K562 (cell line): ENCODE measurements around the gene CDS2. TPM values are rescaled to one million over a fixed set of nuclear protein-coding genes. Genes with fewer than 3 reads are reported as not detected.
A peak's percentile ranks its signal among the peaks of the same experiment; 100 is the strongest.

Source experiments
- ATAC-seq: fragments of 200-7000 bp; cut with Tn5 transposase; 3 replicates; pipeline ENCODE4 v1.9.1; 2020; ENCODE audit warnings: moderate library complexity
- BruUV-seq: library from RNA; stranded (reverse); fragments of 400-500 nt; replicated peaks from 2 replicates; lab custom pipeline; 2021; lab: Mats Ljungman, UMichigan
- CTCF ChIA-PET: fragments of 300-600 bp; formaldehyde crosslinking; extraction: SDS; loops from one replicate; lab custom pipeline; 2021; ENCODE audit warnings: low intra/inter-chr PET ratio; lab: Yijun Ruan, JAX
- POLR2A ChIA-PET: fragments of 300-600, 350-650 bp; sonication (Branson Sonifier 250); formaldehyde crosslinking; extraction: SDS; loops from one replicate; lab custom pipeline; 2021; ENCODE audit warnings: antibody characterized with exemption, inconsistent platforms; lab: Yijun Ruan, JAX
- DNase-seq, 4 experiments: peaks; one replicate each; pipeline versions ENCODE4 v3.0.0 to v3.0.0-alpha.2; 2011 to 2018; ENCODE audit warnings: low spot score in 3 of 4, mixed read lengths in 3 of 4; ENCODE audit errors: extremely low read depth in 1 of 4
- FAIRE-seq: peaks from 2 replicates; lab custom pipeline; 2011; peaks lifted over from hg19 to GRCh38; lab: Jason Lieb, UNC
- H2AFZ ChIP-seq: 2 replicates; pipeline ENCODE4 v1.6.0; 2011; ENCODE audit warnings: low read depth, low read length, control low read depth, inconsistent platforms
- H3K27ac ChIP-seq: fragments of 200-600 bp; 3 replicates; pipeline ENCODE4 v1.8.0; 2011; ENCODE audit warnings: low read depth, mild to moderate bottlenecking, control low read depth, inconsistent platforms, low read length, moderate library complexity, mixed read lengths; ENCODE audit errors: extremely low read depth
- H3K27me3 ChIP-seq, 2 experiments: fragments of 300-600 bp in 1 of 2; 2 replicates in 1 of 2; 3 replicates in 1 of 2; pipeline versions ENCODE4 v1.6.0 to v1.8.0; 2011; ENCODE audit warnings: inconsistent platforms in 2 of 2, low read length in 2 of 2, mild to moderate bottlenecking in 1 of 2, mixed read lengths in 1 of 2, moderate library complexity in 1 of 2; ENCODE audit not compliant: control insufficient read depth in 2 of 2, insufficient read depth in 2 of 2
- H3K36me3 ChIP-seq: fragments of 300-600 bp; 3 replicates; pipeline ENCODE4 v1.8.0; 2011; ENCODE audit warnings: mild to moderate bottlenecking, low read length, inconsistent platforms; ENCODE audit not compliant: control insufficient read depth, insufficient read depth
- H3K4me1 ChIP-seq, 2 experiments: fragments of 200-600 bp in 1 of 2; replicated peaks in 1 of 2; 2 replicates in 1 of 2; 3 replicates in 1 of 2; pipeline versions ENCODE4 v1.5.1 to v1.8.0; 2011; ENCODE audit warnings: inconsistent platforms in 2 of 2, low read length in 2 of 2, mild to moderate bottlenecking in 1 of 2, mixed read lengths in 1 of 2, moderate library complexity in 1 of 2; ENCODE audit not compliant: control insufficient read depth in 2 of 2, insufficient read depth in 2 of 2
- H3K4me2 ChIP-seq: 2 replicates; pipeline ENCODE4 v1.6.1; 2011; ENCODE audit warnings: low read length, control low read depth, inconsistent platforms, mixed read lengths; ENCODE audit not compliant: insufficient read depth
- H3K4me3 ChIP-seq: fragments of 200-600 bp; sonication (generic), shearing (Covaris generic); 2 replicates; pipeline ENCODE4 v1.5.1; 2016; ENCODE audit warnings: control low read depth, inconsistent platforms
- H3K79me2 ChIP-seq: fragments of 200-600 bp; 3 replicates; pipeline ENCODE4 v1.8.0; 2011; ENCODE audit warnings: low read length, inconsistent platforms; ENCODE audit not compliant: control insufficient read depth, insufficient read depth
- H3K9ac ChIP-seq, 2 experiments: 2 replicates each; pipeline versions ENCODE4 v1.6.0 to v1.6.1; 2011; ENCODE audit warnings: low read depth in 2 of 2, low read length in 2 of 2, control low read depth in 1 of 2, inconsistent platforms in 1 of 2, mild to moderate bottlenecking in 1 of 2, mixed read lengths in 1 of 2; ENCODE audit not compliant: insufficient read depth in 1 of 2
- H3K9me1 ChIP-seq: one replicate; pipeline ENCODE4 v1.6.0; 2011; ENCODE audit warnings: inconsistent platforms, mild to moderate bottlenecking, low read length, moderate library complexity; ENCODE audit not compliant: control insufficient read depth, insufficient read depth
- H3K9me3 ChIP-seq: replicated peaks from 2 replicates; pipeline ENCODE4 v1.5.1; 2011; ENCODE audit warnings: low read depth, low read length, inconsistent platforms; ENCODE audit not compliant: control insufficient read depth, insufficient read depth
- H4K20me1 ChIP-seq: replicated peaks from 2 replicates; pipeline ENCODE4 v1.6.1; 2011; ENCODE audit warnings: low read length, inconsistent platforms, mixed read lengths; ENCODE audit not compliant: control insufficient read depth, insufficient read depth
- BRF1 ChIP-seq: IDR thresholded peaks from 3 replicates; pipeline ENCODE4 v1.6.1; 2011; ENCODE audit warnings: borderline replicate concordance, mild to moderate bottlenecking; ENCODE audit not compliant: insufficient read length; ENCODE audit errors: extremely low read depth
- CCAR2 ChIP-seq: fragments of 200-400 bp; formaldehyde crosslinking; IDR thresholded peaks from 2 replicates; pipeline ENCODE4 v1.6.1; 2017; ENCODE audit warnings: mild to moderate bottlenecking, low read depth, low read length
- SP2 ChIP-seq: IDR thresholded peaks from 2 replicates; pipeline ENCODE4 v1.6.1; 2011; ENCODE audit warnings: mild to moderate bottlenecking, low read depth, low read length, moderate library complexity; ENCODE audit not compliant: poor library complexity, severe bottlenecking; ENCODE audit errors: extremely low read depth
- ZNF592 ChIP-seq: fragments of 450-650 bp; IDR thresholded peaks from 2 replicates; pipeline ENCODE4 v1.6.1; 2017; ENCODE audit warnings: antibody characterized with exemption, mild to moderate bottlenecking
- WGBS: fragments of 100-300 bp; shearing (Covaris generic); methylation state at CpG from one replicate; pipeline ENCODE4 v1.1.6; 2016; ENCODE audit warnings: low coverage, mixed read lengths; ENCODE audit not compliant: insufficient coverage; ENCODE audit errors: missing lambda C conversion rate; 5-methylcytosine and 5-hydroxymethylcytosine counted together
- in situ Hi-C: fragments of 300-500 bp; cut with MboI; formaldehyde crosslinking; loops from 4 replicates; pipeline ENCODE4 v1.15.0; 2018; ENCODE audit warnings: inconsistent platforms, mixed read lengths
- intact Hi-C: fragments of 100-400 bp; cut with micrococcal nuclease; formaldehyde crosslinking; loops from 2 replicates; pipeline ENCODE4 v1.14.2; 2022
- polyA plus RNA-seq, 8 experiments: library from polyadenylated mRNA; depleted of rRNA in 4 of 8; stranded (reverse) in 5 of 8; unstranded in 3 of 8; fragments of >200 nt; fragmentation: Nextera tagmentation in 2 of 8; fragmentation: Illumina TruSeq in 1 of 8; extraction: Ambion mirVana in 2 of 8; extraction: Trizol in 1 of 8; gene quantifications; 2 replicates each; pipeline versions ENCODE4 v1.2.1 to v1.2.3, GENCODE V29; 2011 to 2014; ENCODE audit warnings: inconsistent platforms in 1 of 8, missing spikeins in 1 of 8
- total RNA-seq, 7 experiments: library from RNA; depleted of rRNA in 6 of 7; stranded (reverse); fragments of >200 nt in 6 of 7; fragmentation: Illumina TruSeq in 2 of 7; extraction: Trizol in 2 of 7; gene quantifications; 2 replicates each; pipeline versions ENCODE4 v1.2.1 to v1.2.3, GENCODE V29; 2011 to 2021; ENCODE audit warnings: low replicate concordance in 1 of 7
- TF ChIP-seq, protein P1 (sequence below): IDR thresholded peaks from 2 replicates; pipeline ENCODE4 v1.6.1; 2011; ENCODE audit warnings: borderline replicate concordance, low read depth, mild to moderate bottlenecking, moderate library complexity, low read length; ENCODE audit not compliant: insufficient read depth, poor library complexity, severe bottlenecking
- TF ChIP-seq, protein P2 (sequence below): fragments of 450-650 bp; formaldehyde crosslinking; IDR thresholded peaks from 2 replicates; pipeline ENCODE4 v1.4.0; 2022; ENCODE audit warnings: missing genetic modification characterization

CDS2 gene
- total and polyA plus RNA-seq, 9 of the 15 experiments (the other 6 are each of a cell fraction or from before 2014, with no cell fraction given), result 6.4 to 46.4 (median 12.2) TPM

DNA sequence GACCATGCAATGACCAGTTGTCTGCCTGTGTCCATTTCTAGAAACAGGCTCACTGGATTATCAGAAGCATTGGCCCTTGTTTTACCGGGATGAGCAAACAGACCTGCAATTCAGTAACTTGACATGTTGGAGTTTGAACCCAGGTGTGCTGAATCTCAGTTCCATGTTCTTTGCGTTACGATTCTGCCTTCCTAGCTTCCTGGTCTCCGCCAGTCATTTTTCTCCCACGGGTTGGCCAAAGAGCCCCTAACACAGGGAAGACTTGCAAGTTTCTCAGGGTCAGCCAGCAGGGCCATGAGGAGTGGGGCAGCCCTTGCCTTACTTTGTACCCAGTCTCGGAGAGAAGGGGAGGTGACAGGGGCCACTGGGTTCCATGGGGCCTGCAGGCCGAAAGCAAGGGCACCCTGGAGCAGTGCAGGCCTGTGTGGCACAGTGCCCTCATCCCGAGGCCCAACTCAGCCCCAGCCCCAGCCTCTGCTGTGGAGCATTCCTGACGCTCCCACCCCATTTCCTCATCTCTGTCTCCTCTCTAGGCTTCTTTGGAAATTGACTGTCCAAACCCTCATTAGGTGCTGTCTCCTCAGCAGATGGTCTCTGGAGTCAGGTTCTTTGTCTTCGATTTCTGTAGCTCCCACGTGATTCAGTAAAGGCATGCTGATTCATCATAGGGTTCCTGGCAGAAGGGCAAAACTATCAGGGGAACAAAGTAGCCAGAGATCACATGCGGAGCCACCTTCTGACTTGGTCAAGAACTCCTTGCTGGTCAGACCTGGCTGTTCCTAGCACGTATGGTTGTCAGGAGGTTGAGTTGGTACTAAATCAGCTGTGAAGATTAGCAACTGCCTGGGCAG, 23.6 kb downstream of the CDS2 start (continued):
- peak; percentile 70 for TF ChIP-seq ZNF592
- TF ChIP-seq BRF1, result no peak

- POLR2A ChIA-PET, result no interaction called here
- no peaks in the 10 kb centered on the region for H3K9me1 ChIP-seq
- WGBS, result 46% methylated on average over 3 of the region's 3 CpGs
- H3K27me3 ChIP-seq, result no peaks in the 10 kb centered on the region
- BruUV-seq, result no TSS peak
- H2AFZ ChIP-seq, result no peak overlapping the region
- H3K79me2 ChIP-seq, result peaks cover 18% of the 10 kb centered on the region
- H3K4me3 ChIP-seq, result no peak overlapping the region
- H3K9me3 ChIP-seq, result no peaks in the 10 kb centered on the region
- TF ChIP-seq, protein P1, sequence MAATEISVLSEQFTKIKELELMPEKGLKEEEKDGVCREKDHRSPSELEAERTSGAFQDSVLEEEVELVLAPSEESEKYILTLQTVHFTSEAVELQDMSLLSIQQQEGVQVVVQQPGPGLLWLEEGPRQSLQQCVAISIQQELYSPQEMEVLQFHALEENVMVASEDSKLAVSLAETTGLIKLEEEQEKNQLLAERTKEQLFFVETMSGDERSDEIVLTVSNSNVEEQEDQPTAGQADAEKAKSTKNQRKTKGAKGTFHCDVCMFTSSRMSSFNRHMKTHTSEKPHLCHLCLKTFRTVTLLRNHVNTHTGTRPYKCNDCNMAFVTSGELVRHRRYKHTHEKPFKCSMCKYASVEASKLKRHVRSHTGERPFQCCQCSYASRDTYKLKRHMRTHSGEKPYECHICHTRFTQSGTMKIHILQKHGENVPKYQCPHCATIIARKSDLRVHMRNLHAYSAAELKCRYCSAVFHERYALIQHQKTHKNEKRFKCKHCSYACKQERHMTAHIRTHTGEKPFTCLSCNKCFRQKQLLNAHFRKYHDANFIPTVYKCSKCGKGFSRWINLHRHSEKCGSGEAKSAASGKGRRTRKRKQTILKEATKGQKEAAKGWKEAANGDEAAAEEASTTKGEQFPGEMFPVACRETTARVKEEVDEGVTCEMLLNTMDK, result no peak
- TF ChIP-seq CCAR2 (no peak), SP2 (no peak)
- TF ChIP-seq, protein P2, sequence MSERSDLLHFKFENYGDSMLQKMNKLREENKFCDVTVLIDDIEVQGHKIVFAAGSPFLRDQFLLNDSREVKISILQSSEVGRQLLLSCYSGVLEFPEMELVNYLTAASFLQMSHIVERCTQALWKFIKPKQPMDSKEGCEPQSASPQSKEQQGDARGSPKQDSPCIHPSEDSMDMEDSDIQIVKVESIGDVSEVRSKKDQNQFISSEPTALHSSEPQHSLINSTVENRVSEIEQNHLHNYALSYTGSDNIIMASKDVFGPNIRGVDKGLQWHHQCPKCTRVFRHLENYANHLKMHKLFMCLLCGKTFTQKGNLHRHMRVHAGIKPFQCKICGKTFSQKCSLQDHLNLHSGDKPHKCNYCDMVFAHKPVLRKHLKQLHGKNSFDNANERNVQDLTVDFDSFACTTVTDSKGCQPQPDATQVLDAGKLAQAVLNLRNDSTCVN (CRISPR knock-in tag), result no peak
- TF ChIP-seq, all 486 proteins: peak for 0
- in situ Hi-C loops, result no loop called here
- no peak overlapping the region for H3K9ac ChIP-seq
- no peak for ATAC-seq
- no peak overlapping the region for H3K4me2 ChIP-seq
- peaks cover 10 to 11% of the 10 kb centered on the region in 2 experiments; a peak in 4 of 5 replicates for H3K4me1 ChIP-seq
- DNase-seq, result no peak
- no peaks in the 10 kb centered on the region for H3K36me3 ChIP-seq
- intact Hi-C loops, result no loop called here
- FAIRE-seq, result no peak
- CTCF ChIA-PET, result no interaction called here
- no peak overlapping the region for H3K27ac ChIP-seq
- peaks cover 15% of the 10 kb centered on the region; the same call in 1 of the 2 replicates for H4K20me1 ChIP-seq
These were observed 26.3 kb downstream of the CDS2 start for GRCh38 chr20:5153152-5153467.
